ENCODE data around the gene CTNNA3.

CTNNA3 gene

DNA sequence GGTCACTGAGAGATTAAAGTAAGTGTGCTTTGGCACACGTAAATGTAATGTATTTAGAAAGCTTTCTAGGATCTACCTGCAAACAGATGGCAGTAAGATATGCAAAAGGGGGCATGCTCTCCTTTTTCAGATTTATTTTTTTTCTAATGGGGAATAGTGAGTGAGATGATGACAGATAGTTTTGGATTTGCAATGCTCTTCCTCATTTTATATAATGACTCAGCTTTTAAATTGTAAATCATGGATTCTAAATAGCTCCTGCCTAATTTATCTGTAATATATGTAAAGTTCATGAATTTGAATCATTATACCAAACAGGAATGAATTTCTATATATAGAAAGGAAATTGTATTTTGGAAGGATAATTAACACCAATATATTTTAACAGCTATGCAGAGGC, 1731.8 kb downstream of the CTNNA3 start:
- no peak for DNase-seq

- no peak for DNase-seq
Measured at GRCh38 chr10:65952086-65952485, 1743.9 kb downstream of the CTNNA3 start.

DNA sequence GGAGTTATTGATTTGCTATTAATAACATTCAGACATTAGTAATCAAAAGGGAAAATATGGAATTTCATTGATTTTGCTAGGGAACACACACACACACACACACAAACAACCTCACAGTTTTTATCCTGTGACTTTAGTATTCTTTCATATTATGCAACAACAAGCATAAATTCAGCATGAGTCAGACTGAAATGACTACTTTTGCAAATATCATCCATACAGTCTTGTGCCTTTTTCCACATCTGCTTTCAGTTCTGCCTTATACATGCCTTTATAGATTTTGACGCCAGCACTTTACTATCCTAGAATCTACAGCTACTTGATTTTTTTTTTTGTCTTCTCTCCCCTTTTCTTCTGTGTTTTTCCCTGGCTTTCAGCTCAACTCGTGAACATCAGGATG, 1745.9 kb downstream of the CTNNA3 start:
- DNase-seq: no peak

- no peak for DNase-seq
Measured at GRCh38 chr10:65949526-65949925, 1746.5 kb downstream of the CTNNA3 start.

DNA sequence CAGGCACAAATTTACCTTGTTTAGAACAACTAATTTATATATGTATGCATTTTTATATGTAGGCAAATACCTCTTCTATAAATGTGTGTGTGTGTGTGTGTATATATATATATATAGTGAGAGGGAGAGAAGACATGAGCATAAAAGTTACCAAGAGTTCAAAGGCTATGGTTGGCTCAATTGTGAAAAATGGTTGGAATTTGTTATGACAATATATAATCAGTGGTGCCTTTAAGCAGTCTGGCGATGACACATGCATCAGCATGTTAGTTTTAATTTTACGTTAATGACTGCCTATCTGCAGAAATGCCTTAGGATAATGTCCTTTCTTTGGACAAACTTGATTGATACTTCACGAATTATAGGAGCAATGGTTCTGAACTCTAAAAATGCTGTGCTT, 1750.9 kb downstream of the CTNNA3 start:
- no peak for DNase-seq

- no peak for DNase-seq
Measured at GRCh38 chr10:65943451-65943850, 1752.5 kb downstream of the CTNNA3 start.

DNA sequence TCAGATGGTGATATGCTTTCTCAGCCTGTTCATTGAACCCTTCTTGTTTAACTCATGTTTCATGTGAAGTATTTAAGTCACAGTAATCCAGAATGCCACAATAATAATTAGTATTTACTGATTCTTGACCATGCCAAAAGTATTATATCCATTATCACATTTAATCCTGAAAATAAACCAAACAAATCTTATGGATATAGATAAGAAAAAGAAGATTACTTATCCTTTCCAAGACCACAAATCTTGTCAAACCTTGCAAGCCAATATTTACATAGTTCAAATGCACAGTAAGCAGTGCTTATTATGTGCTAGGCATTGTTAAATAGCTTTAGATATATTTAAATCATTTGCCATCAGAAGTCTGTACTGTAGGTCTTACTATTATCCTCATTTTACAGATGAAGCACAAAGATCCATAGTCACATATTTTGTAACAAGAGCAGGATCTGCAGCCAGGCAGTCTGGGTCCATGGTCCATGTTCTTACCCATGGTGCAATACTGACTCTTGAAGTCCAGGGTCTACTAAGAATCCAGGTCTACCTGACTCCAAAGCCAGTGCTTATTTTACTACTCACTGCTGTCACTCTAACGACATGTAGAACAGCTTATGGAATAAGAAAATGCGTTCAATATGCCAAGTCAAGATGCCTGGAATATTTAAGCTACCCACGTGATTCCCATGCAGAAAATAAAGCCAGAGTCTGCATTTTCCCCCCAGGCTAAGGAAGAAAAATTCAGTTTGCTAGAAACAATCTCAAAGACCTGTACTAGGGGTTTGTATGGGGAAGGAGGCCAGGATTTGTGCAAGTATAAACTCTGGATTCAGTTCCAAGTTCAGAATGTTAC, 1755.0 kb downstream of the CTNNA3 start:
- DNase-seq: no peak

- no peak for DNase-seq
Measured at GRCh38 chr10:65940105-65940504, 1755.9 kb downstream of the CTNNA3 start.

DNA sequence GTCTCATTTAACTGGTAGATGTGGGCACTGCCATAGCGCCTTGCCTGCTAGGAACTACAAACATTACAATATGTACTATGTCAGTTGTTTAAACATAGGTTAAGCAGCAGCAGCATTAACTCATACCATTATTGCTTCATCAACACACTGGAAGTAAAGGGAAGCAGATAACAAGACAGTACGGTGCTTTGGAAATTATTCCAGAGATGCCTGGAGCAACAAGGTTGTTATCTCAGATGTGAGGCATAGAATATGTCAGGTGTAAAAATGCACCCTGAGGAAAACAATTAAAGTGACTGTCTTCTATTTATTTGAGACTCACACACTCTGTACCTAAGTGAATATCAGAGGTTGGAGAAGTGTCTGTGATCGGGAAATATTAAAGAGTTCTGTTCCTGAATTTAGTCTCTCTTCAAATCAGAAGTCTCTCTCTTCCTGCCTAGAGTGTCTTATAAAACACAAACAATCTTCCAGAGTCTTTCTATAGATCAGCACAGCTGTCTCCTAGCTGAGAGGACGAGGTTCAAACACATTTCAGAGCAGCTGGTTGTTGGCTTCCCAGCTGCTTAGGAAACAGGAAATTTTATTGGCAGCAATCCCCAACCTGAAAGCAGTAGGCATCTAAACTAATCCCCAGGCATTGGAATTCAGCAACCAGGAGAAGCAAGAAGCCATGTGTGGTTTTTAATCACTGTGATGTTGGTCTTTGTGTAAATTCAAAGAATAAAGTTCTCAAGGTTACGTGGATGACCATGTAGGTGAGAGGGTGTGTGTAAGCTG, 1764.5 kb downstream of the CTNNA3 start:
- no peak for DNase-seq

GRCh38 chr10:65911151-65911835, 1784.7 kb downstream of the CTNNA3 start:
- DNase-seq: no peak

- DNase-seq: no peak
Measured at GRCh38 chr10:65910209-65910608, 1785.8 kb downstream of the CTNNA3 start.

- DNase-seq: no peak
Measured at GRCh38 chr10:65907199-65907712, 1788.7 kb downstream of the CTNNA3 start.

DNA sequence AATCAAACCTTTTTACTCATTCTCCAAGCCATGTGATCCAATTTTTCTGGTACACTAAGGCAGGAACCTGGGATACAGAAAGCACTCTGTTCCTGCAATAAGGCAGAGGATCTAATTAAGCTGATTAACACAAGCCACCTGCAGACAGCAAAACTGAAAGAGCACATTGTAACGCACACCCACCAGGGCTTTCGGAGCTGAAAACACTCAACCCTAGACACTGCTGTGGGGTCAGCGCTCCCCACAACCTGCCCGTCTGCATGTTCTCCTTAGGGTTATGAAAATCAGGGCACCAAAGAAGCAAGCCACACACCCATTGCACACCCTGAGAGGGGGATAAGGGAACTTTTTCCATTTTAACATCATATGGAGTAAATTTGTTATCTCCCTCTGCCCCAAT, 1792.4 kb downstream of the CTNNA3 start:
- DNase-seq: no peak

- DNase-seq: no peak
Measured at GRCh38 chr10:65900271-65900670, 1795.7 kb downstream of the CTNNA3 start.

DNA sequence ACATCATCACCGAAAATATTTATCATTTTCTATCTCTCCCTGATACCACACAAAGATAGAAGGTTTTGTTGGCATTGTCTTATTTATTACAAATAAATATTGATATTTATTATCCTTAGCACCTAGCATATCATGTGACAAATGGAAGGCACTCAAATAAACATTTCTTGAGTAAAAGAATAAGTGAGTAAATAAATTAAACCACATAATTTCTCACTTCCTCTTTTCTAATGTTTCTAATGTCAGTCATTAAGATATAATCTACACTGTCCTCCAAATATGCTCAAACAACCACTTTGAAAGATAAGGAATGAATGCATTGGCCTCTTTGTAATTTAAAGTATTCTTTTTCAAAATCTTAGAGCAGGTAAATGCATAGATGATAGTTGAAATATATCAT, 1797.9 kb downstream of the CTNNA3 start:
- no peak for DNase-seq

GRCh38 chr10:65894961-65895360, 1801.0 kb downstream of the CTNNA3 start:
- DNase-seq: no peak

- no peak for DNase-seq
Measured at GRCh38 chr10:65894379-65894778, 1801.6 kb downstream of the CTNNA3 start.

GRCh38 chr10:65893676-65894075, 1802.3 kb downstream of the CTNNA3 start:
- DNase-seq: no peak

DNA sequence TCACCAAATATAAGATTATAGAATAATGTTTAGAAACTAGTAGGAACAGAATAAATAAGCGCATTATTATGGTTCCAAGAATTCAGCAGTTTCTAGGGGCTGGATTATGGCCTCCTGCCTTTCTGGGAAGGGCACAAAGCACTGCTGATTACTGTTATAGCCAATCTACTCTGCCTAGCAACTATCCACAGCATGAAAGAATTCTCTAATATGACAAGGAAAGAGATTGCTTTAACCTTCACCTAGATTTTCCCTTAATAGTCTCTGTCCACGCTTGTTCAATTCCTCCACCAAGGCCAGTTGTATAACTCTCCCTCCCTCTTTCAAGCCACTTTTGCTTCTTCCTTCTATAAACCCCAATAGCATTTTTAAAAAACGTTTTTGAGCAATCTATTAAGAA, 1803.7 kb downstream of the CTNNA3 start:
- no peak for DNase-seq

DNA sequence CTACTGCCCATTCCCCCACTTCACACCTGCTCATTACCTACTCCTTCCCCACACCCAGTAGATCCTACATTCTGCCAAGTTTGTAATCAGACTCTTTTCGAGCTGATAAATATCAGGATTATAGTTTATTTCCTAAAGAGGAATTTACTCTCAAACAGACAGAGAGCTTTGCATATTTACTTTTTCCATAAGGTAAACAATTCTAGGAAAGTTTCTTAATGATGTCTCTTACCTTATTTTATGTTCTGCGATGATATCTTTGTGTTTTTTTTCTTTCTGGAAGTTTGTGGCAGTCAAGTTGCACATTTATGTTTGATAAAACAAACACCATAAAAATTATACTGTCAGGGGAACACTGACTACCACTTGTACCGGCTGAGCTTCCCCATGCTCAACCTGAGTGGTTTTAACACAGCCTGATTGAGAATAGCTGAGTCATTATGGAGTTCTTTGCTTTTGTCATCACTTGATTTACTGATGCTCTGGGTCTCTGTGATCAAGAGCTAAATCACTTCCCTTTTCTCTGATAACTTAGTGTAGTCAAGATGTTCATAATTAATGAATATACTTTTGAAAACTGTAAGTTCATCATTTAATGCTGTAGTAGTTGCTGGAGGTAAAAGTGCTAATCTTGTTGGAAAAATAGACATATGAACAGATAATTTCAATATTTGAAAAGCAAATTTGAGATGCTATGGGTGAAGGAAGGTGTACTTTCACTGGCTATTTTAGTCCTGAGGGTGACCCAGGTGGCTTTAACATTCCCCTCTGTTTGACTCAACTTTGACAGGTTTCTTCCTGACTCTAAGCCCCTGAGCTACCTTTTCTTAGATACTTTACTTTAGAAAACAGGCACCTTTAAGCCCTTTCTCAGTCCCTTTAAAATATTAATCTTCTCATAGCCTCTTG, 1804.7 kb downstream of the CTNNA3 start:
- DNase-seq: no peak

GRCh38 chr10:65864529-65864928, 1831.5 kb downstream of the CTNNA3 start:
- no peak for DNase-seq
